Endothelial cell of umbilical vein (primary cell): ENCODE data around the gene SLC7A6. TPM values are rescaled to one million over a fixed set of nuclear protein-coding genes. Genes with fewer than 3 reads are reported as not detected.

ENCODE experiments used
- BruUV-seq: library from RNA; stranded (reverse); fragments of 400-500 nt; replicated peaks from 2 replicates; lab custom pipeline; 2021; lab: Mats Ljungman, UMichigan
- CTCF ChIA-PET: fragments of 300-600, 350-600 bp; sonication (Branson Sonifier 250); formaldehyde crosslinking; loops from one replicate; lab custom pipeline; 2021; ENCODE audit warnings: antibody characterized with exemption, inconsistent platforms; lab: Charles Lee
- POLR2A ChIA-PET: fragments of 300-600, 350-600 bp; sonication (Branson Sonifier 250); formaldehyde crosslinking; loops from one replicate; lab custom pipeline; 2021; ENCODE audit warnings: antibody characterized with exemption, inconsistent platforms; lab: Charles Lee
- DNase-seq: peaks from one replicate; pipeline ENCODE4 v3.0.0-alpha.2; 2011; ENCODE audit warnings: low read depth, low spot score
- FAIRE-seq: peaks from 2 replicates; lab custom pipeline; 2011; peaks lifted over from hg19 to GRCh38; lab: Jason Lieb, UNC
- H2AFZ ChIP-seq: 2 replicates; pipeline ENCODE4 v1.6.0; 2012; ENCODE audit warnings: low read depth, low read length, control low read depth, inconsistent platforms
- H3K27ac ChIP-seq: 2 replicates; pipeline ENCODE4 v1.5.1; 2011; ENCODE audit warnings: low read depth, mild to moderate bottlenecking, control low read depth, low read length, moderate library complexity; ENCODE audit not compliant: insufficient read depth
- H3K27me3 ChIP-seq, 2 experiments: 2 replicates each; pipeline versions ENCODE4 v1.6.0 to v1.6.1; 2011; ENCODE audit warnings: low read length in 2 of 2, mixed read lengths in 1 of 2; ENCODE audit not compliant: control insufficient read depth in 2 of 2, insufficient read depth in 2 of 2
- H3K36me3 ChIP-seq, 2 experiments: 2 replicates in 1 of 2; 3 replicates in 1 of 2; pipeline ENCODE4 v1.5.1; 2011; ENCODE audit warnings: low read length in 2 of 2, mild to moderate bottlenecking in 1 of 2, moderate library complexity in 1 of 2; ENCODE audit not compliant: control insufficient read depth in 2 of 2, insufficient read depth in 2 of 2; ENCODE audit errors: extremely low read depth in 1 of 2
- H3K4me1 ChIP-seq: 3 replicates; pipeline ENCODE4 v1.5.1; 2011; ENCODE audit warnings: mild to moderate bottlenecking, low read length; ENCODE audit not compliant: control insufficient read depth, insufficient read depth; ENCODE audit errors: extremely low read depth
- H3K4me2 ChIP-seq: 2 replicates; pipeline ENCODE4 v1.6.1; 2011; ENCODE audit warnings: low read length, control low read depth, mixed read lengths; ENCODE audit not compliant: insufficient read depth
- H3K4me3 ChIP-seq, 3 experiments: fragments of 200-600 bp in 1 of 3; sonication (generic), shearing (Covaris generic) in 1 of 3; replicated peaks in 1 of 3; 2 replicates each; pipeline ENCODE4 v1.5.1; 2011 to 2016; ENCODE audit warnings: control low read depth in 3 of 3, low read length in 3 of 3, mild to moderate bottlenecking in 2 of 3, inconsistent platforms in 1 of 3, low read depth in 1 of 3, moderate library complexity in 1 of 3; ENCODE audit not compliant: insufficient read depth in 1 of 3
- H3K79me2 ChIP-seq: 2 replicates; pipeline ENCODE4 v1.6.0; 2012; ENCODE audit warnings: low read length, inconsistent platforms; ENCODE audit not compliant: control insufficient read depth, insufficient read depth
- H3K9ac ChIP-seq: replicated peaks from 2 replicates; pipeline ENCODE3; 2011; ENCODE audit warnings: low read length, control low read depth; ENCODE audit not compliant: insufficient read depth; ENCODE audit errors: extremely low read depth
- H3K9me1 ChIP-seq: replicated peaks from 3 replicates; pipeline ENCODE4 v1.6.0; 2011; ENCODE audit warnings: mild to moderate bottlenecking, low read length; ENCODE audit not compliant: control insufficient read depth, insufficient read depth; ENCODE audit errors: extremely low read depth
- H3K9me3 ChIP-seq: replicated peaks from 2 replicates; pipeline ENCODE4 v1.5.1; 2012; ENCODE audit warnings: low read length, inconsistent platforms; ENCODE audit not compliant: control insufficient read depth, insufficient read depth
- H4K20me1 ChIP-seq: replicated peaks from 2 replicates; pipeline ENCODE3; 2011; ENCODE audit warnings: mild to moderate bottlenecking, low read length; ENCODE audit not compliant: control insufficient read depth, insufficient read depth; ENCODE audit errors: extremely low read depth
- CTCF ChIP-seq, 2 donors: IDR thresholded peaks; 1 replicate in 1 of 2; 2 replicates in 1 of 2; pipeline ENCODE4 v1.5.1; 2011; ENCODE audit warnings: low read length in 2 of 2, mild to moderate bottlenecking in 2 of 2, moderate library complexity in 2 of 2, control low read depth in 1 of 2, inconsistent platforms in 1 of 2, low read depth in 1 of 2; ENCODE audit not compliant: insufficient read depth in 1 of 2; ENCODE audit errors: extremely low read depth in 1 of 2
- POLR2A ChIP-seq: IDR thresholded peaks from 2 replicates; pipeline ENCODE4 v1.6.1; 2012; ENCODE audit warnings: low read depth, mild to moderate bottlenecking, control low read depth, low read length
- POLR2AphosphoS5 ChIP-seq: IDR thresholded peaks from 2 replicates; pipeline ENCODE4 v1.6.1; 2012; ENCODE audit warnings: low read depth, mild to moderate bottlenecking, control low read depth, low read length, moderate library complexity; ENCODE audit not compliant: insufficient read depth
- dilution Hi-C: fragments of 300-500 bp; cut with MboI; formaldehyde crosslinking; loops from one replicate; pipeline ENCODE4 v1.15.0; 2019; ENCODE audit warnings: low sequenced_read_pairs; ENCODE audit not compliant: extremely low pct_ligation_motif_present
- intact Hi-C: fragments of 100-400 bp; cut with micrococcal nuclease; formaldehyde crosslinking; loops from one replicate; pipeline ENCODE4 v1.10.0; 2022
- polyA plus RNA-seq, 4 experiments: library from polyadenylated mRNA; depleted of rRNA in 3 of 4; stranded (reverse) in 3 of 4; unstranded in 1 of 4; fragments of >200 nt; gene quantifications; 2 replicates each; pipeline versions ENCODE4 v1.2.1 to v1.2.3, GENCODE V29; 2011 to 2012; ENCODE audit warnings: missing spikeins in 1 of 4
- total RNA-seq: library from RNA; stranded (reverse); gene quantifications from 2 replicates; pipeline ENCODE4 v1.2.3, GENCODE V29; 2021

Gene SLC7A6
- total and polyA plus RNA-seq, 2 donors (not counting 3 experiments of a cell fraction or from before 2014, with no cell fraction given): 68.0 to 86.5 TPM

DNA sequence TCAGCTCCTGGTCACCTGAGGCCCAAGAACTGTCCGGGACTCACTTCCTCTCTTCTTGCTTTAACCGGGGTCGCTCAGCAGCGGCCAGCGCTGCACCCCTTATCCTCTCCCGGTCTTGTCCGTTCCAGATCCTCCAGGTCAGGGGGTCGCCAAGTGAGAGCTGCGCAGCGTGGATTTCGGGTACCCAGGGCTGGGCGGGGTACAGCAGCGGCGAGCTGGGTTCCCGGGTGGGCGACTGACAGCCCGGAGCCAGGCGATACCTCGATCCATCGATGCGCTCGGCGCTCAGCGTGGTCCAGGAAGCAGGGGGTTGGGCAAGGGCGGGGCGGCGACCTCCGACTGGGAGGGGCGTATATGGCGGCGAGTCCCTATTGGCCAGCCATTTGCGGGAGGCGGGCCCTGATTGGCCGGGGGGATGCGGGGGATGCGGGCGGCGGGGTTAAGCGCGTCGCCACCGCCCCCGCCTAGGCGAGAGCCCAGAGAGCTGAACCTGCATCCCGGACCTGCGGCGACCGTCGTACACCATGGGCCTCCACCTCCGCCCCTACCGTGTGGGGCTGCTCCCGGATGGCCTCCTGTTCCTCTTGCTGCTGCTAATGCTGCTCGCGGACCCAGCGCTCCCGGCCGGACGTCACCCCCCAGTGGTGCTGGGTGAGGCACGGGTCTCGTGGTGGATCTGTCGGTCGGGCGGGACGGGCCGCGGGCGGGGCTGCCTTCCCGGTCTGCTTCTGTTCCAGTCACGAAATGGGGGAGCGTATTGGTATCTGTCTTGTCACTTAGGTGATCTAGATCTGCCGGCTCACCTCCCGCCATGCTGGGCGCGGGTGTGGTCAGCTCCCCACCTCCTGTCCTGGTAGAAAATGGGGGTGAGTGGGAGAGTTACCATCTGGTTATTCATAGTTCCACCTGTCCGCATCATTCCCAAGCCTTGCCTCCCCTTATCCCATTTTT, 19.1 kb upstream of the SLC7A6 start, which contains the start of gene PLA2G15:
PLA2G15 (plus strand) TSS at position 471 of the 951 bp plus-strand sequence; CDS start at position 525, 54 bp downstream.
- Histone ChIP-seq H2AFZ (peak within 1 kb of the TSS; percentile 97), H4K20me1 (no peaks in the 10 kb centered on the region), H3K27ac (no peak within 1 kb of the TSS), H3K4me2 (peak within 1 kb of the TSS; percentile 71), H3K4me3 (peak within 1 kb of the TSS; percentile 85 to 98 (median 90)), H3K36me3 (no peaks in the 10 kb centered on the region), H3K9me1 (no peaks in the 10 kb centered on the region), H3K27me3 (no peaks in the 10 kb centered on the region), H3K79me2 (no peaks in the 10 kb centered on the region), H3K9me3 (no peaks in the 10 kb centered on the region), H3K9ac (peak within 1 kb of the TSS; percentile 65), H3K4me1 (peaks cover 9% of the 10 kb centered on the region)
- ChIA-PET POLR2A (interaction anchor here (0.6 to 1.5 kb wide), 2 partner anchors 19 to 117 kb away, joined by 3 to 11 read pairs; partner anchors contain the start of gene SLC7A6), CTCF (interaction anchor here (0.8 to 2.3 kb wide), 8 partner anchors 14 to 140 kb away, joined by 3 to 11 read pairs (median 3); partner anchors contain the start of genes PRMT7, SLC7A6 and SLC7A6OS)
- FAIRE-seq: peak; percentile 71
- BruUV-seq: TSS peak; percentile 46
- intact Hi-C loops (loop anchor here (2.0 kb wide), 1 partner anchor 20 kb away; the partner anchor contains the start of gene SLC7A6), dilution Hi-C loops (no loop called here)
- TF ChIP-seq POLR2AphosphoS5 (peak; percentile 80), CTCF (IDR thresholded peaks at IDR 0.05; ENCODE audit: extremely low read depth in 1 of 2, insufficient read depth in 1 of 2, low read depth in 1 of 2, low read length in 2 of 2) (no peak), POLR2A (peak; percentile 78)
- DNase-seq: peak; percentile 93
